ENCODE measurements around the gene SLA2.
"Not testable (repeated sequence)": the region's sequence is repeated elsewhere in the genome, so short reads cannot be mapped to it uniquely, and the experiment has no call there.

Gene SLA2, protein sequence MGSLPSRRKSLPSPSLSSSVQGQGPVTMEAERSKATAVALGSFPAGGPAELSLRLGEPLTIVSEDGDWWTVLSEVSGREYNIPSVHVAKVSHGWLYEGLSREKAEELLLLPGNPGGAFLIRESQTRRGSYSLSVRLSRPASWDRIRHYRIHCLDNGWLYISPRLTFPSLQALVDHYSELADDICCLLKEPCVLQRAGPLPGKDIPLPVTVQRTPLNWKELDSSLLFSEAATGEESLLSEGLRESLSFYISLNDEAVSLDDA

DNA sequence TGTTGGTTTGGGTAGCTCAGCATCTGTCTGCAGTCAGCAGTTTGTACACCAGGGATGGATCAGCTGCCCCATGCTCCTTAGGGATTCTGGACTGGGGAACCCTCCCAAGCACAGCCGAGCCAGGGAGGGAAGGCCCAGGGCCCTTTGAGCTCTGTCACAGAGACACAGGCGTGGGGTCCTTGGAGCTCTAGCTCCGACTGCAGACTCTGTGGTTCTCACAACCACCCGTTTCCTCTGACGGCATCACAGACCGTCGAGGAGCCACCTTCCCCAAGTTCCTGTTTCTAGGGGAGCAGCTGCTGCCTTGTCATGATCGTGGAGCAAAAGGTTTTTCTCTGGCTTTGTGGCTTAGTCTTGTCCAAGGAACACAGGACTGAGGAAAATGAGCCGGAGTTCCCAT, at the start of gene SLA2:
SLA2 (minus strand) TSS at position 199 of the 400 bp plus-strand sequence. CDS start 4,861 bp downstream, outside the sequence.
- Histone ChIP-seq H3K79me2 (ENCODE audit: control insufficient read depth, insufficient read depth, low read length, unreplicated experiment) (no peaks in the 10 kb centered on the region), H3K27me3 (ENCODE audit: insufficient read depth, low read length) (no peaks in the 10 kb centered on the region), H3K4me1 (ENCODE audit: control insufficient read depth, insufficient read depth, low read length, unreplicated experiment) (no peaks in the 10 kb centered on the region), H3K27ac (ENCODE audit: low read depth, low read length) (no peak within 1 kb of the TSS), H3K36me3 (ENCODE audit: insufficient read depth, low read length) (no peaks in the 10 kb centered on the region), H3K4me3 (ENCODE audit: low read depth, low read length) (no peak within 1 kb of the TSS), H2AFZ (ENCODE audit: low read length, unreplicated experiment) (no peak within 1 kb of the TSS)

DNA sequence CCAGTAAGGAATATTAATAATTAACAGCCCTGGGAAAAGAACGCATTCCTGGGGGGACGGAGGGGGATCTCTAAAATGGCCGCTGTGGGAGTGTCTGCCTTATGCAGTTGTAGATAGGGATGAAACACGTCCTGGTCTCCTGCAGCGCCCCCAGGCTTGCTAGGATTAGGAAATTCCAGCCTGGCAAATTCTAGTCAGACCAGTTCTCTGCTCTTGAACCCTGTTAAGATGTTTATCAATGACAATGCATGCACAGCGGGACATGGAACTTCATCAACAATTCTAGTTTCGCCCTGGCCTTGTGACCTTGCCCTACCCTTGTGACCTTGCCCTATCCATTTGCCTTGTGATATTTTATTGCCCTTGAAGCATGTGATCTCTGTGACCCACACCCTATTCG, 49.5 kb upstream of the SLA2 start:
- H3K79me2 ChIP-seq (ENCODE audit: control insufficient read depth, insufficient read depth, low read length, unreplicated experiment); H3K36me3 ChIP-seq (ENCODE audit: insufficient read depth, low read length): not testable (repeated sequence)

DNA sequence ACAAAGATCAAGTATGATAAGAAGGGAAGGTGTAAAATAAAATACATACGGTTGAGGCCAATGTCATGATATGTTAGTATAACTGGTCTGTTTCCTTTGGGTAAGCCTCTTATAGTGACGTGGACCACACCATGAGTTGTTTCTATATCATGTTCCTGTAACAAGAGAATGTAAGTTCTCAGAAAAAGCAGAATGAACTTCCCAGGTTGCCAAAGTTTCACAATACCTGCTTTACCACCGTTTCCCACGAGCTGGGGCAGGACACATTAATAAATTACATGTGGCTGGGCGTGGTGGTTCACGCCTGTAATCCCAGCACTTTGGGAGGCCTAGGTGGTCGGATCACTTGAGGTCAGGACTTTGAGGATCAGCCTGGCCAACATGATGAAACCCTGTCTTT, 42.6 kb upstream of the SLA2 start:
- no peak overlapping the region for H3K4me3 ChIP-seq (ENCODE audit: low read depth, low read length)
- no peaks in the 10 kb centered on the region for H3K36me3 ChIP-seq (ENCODE audit: insufficient read depth, low read length)
- H2AFZ ChIP-seq (ENCODE audit: low read length, unreplicated experiment): no peak overlapping the region
- H3K79me2 ChIP-seq (ENCODE audit: control insufficient read depth, insufficient read depth, low read length, unreplicated experiment): no peaks in the 10 kb centered on the region
- H3K4me1 ChIP-seq (ENCODE audit: control insufficient read depth, insufficient read depth, low read length, unreplicated experiment): no peaks in the 10 kb centered on the region
- H3K27ac ChIP-seq (ENCODE audit: low read depth, low read length): no peak overlapping the region
- no peaks in the 10 kb centered on the region for H3K27me3 ChIP-seq (ENCODE audit: insufficient read depth, low read length)

More for the DNA sequence above, 49.5 kb upstream of the SLA2 start:
- not testable (repeated sequence) for H3K27me3 ChIP-seq (ENCODE audit: insufficient read depth, low read length); H3K4me1 ChIP-seq (ENCODE audit: control insufficient read depth, insufficient read depth, low read length, unreplicated experiment); H2AFZ ChIP-seq (ENCODE audit: low read length, unreplicated experiment); H3K4me3 ChIP-seq (ENCODE audit: low read depth, low read length); H3K27ac ChIP-seq (ENCODE audit: low read depth, low read length)

DNA sequence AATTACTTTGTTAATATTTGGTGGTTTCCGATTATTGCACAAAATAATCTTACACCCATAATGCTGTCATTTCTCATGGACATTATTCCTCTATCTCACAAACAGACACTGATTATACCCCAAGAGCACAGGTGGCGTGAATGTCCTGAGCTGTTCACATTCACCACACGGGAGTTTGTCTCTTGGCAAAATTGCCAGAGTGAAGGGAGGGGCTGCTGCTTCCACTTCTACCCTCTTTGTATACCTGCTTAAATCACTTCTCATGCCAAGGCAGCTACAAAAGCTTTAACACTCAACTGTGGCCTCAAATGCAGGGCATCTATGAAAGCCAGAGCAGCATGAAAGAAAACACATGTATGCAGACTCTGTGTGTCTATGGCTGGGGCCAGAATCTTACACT, 41.9 kb upstream of the SLA2 start:
- H3K36me3 ChIP-seq (ENCODE audit: insufficient read depth, low read length): no peaks in the 10 kb centered on the region

DNA sequence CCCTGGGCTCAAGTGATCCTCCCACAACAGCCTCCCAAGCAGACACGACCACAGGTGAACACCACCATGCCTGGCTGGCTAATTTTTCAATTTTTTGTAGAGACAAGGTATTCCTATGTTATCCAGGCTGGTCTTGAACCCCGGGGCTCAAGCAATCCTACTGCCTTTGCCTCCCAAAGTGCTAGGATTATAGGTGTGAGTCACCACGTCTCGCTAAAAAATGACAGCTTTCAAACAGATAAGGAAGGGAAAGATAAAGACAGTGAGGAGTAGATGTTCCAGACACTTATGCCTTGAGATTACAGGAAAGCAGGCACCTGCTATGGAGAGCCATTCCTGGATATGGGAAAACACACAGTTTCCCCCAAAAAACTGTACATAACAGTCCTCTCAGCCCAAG, 40.9 kb upstream of the SLA2 start:
- Histone ChIP-seq H2AFZ (ENCODE audit: low read length, unreplicated experiment) (no peak overlapping the region), H3K27ac (ENCODE audit: low read depth, low read length) (no peak overlapping the region), H3K4me3 (ENCODE audit: low read depth, low read length) (no peak overlapping the region), H3K27me3 (ENCODE audit: insufficient read depth, low read length) (no peaks in the 10 kb centered on the region), H3K4me1 (ENCODE audit: control insufficient read depth, insufficient read depth, low read length, unreplicated experiment) (no peaks in the 10 kb centered on the region), H3K79me2 (ENCODE audit: control insufficient read depth, insufficient read depth, low read length, unreplicated experiment) (no peaks in the 10 kb centered on the region), H3K36me3 (ENCODE audit: insufficient read depth, low read length) (no peaks in the 10 kb centered on the region)

More for the DNA sequence above, 41.9 kb upstream of the SLA2 start:
- H3K4me1 ChIP-seq (ENCODE audit: control insufficient read depth, insufficient read depth, low read length, unreplicated experiment): no peaks in the 10 kb centered on the region
- H3K27me3 ChIP-seq (ENCODE audit: insufficient read depth, low read length): no peaks in the 10 kb centered on the region
- no peak overlapping the region for H2AFZ ChIP-seq (ENCODE audit: low read length, unreplicated experiment)
- no peak overlapping the region for H3K27ac ChIP-seq (ENCODE audit: low read depth, low read length)
- H3K79me2 ChIP-seq (ENCODE audit: control insufficient read depth, insufficient read depth, low read length, unreplicated experiment): no peaks in the 10 kb centered on the region
- no peak overlapping the region for H3K4me3 ChIP-seq (ENCODE audit: low read depth, low read length)

DNA sequence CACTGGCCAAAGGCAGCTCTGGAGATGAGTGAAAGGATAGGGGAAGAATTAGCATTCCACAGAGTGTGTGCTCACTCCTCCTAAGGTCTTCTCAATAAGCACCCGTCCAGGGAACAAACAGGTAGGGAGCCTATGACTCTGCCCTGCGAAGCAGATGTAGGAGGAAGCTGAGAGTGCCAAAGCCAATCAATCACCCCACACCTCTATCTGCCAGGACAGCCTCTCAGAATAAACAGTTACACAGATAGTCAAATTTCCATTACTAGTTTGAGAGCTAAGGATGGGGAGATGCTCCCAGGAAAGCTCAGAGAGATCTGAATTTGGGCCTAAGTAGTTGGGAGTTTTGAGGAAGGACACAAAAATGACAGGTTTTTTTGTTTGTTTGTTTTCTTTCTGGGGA, 40.5 kb upstream of the SLA2 start:
- no peaks in the 10 kb centered on the region for H3K79me2 ChIP-seq (ENCODE audit: control insufficient read depth, insufficient read depth, low read length, unreplicated experiment)
- no peak overlapping the region for H3K4me3 ChIP-seq (ENCODE audit: low read depth, low read length)
- no peaks in the 10 kb centered on the region for H3K36me3 ChIP-seq (ENCODE audit: insufficient read depth, low read length)
- no peak overlapping the region for H2AFZ ChIP-seq (ENCODE audit: low read length, unreplicated experiment)
- H3K27me3 ChIP-seq (ENCODE audit: insufficient read depth, low read length): no peaks in the 10 kb centered on the region
- no peak overlapping the region for H3K27ac ChIP-seq (ENCODE audit: low read depth, low read length)
- H3K4me1 ChIP-seq (ENCODE audit: control insufficient read depth, insufficient read depth, low read length, unreplicated experiment): no peaks in the 10 kb centered on the region

DNA sequence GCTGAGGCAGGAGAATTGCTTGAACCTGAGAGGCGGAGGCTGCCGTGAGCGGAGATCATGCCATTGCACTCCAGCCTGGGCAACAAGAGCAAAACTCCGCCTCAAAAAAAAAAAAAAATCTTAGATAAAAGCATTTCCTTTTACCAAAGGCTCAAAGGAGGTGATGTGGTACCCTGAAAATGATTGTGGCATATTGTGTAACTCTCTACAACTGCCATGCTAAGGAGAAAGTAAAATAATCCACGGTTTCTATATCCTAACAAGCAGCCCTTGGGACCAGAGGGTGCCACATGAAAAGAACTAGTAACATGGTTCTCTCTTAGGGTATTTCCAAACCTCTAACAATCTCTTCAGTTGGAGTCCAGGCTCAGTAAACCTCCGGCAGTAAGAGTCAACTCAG, 38.8 kb upstream of the SLA2 start:
- H3K27me3 ChIP-seq (ENCODE audit: insufficient read depth, low read length): no peaks in the 10 kb centered on the region
- no peak overlapping the region for H2AFZ ChIP-seq (ENCODE audit: low read length, unreplicated experiment)
- H3K27ac ChIP-seq (ENCODE audit: low read depth, low read length): no peak overlapping the region
- H3K4me1 ChIP-seq (ENCODE audit: control insufficient read depth, insufficient read depth, low read length, unreplicated experiment): no peaks in the 10 kb centered on the region
- no peak overlapping the region for H3K4me3 ChIP-seq (ENCODE audit: low read depth, low read length)
- H3K36me3 ChIP-seq (ENCODE audit: insufficient read depth, low read length): no peaks in the 10 kb centered on the region
- H3K79me2 ChIP-seq (ENCODE audit: control insufficient read depth, insufficient read depth, low read length, unreplicated experiment): no peaks in the 10 kb centered on the region

DNA sequence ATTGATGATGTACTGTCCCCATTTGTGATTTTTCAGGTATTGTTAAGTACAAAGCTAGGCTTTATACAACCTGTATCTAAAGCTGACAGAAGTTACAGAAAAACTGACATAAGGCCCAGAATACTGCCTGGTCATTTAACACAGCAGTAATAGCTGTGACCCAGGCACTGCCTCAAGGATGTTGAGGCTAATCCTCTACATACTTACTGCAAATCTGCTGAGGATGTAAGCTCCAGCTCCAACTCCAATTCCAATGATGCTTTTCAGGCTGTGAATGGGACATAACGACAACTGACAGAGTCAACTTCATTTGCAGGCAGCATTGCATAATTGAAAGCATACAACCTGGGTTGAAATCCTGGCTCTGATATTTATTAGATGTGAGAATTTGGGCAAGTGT, 36.3 kb upstream of the SLA2 start:
- no peaks in the 10 kb centered on the region for H3K27me3 ChIP-seq (ENCODE audit: insufficient read depth, low read length)
- H3K4me3 ChIP-seq (ENCODE audit: low read depth, low read length): no peak overlapping the region
- H2AFZ ChIP-seq (ENCODE audit: low read length, unreplicated experiment): no peak overlapping the region
- H3K4me1 ChIP-seq (ENCODE audit: control insufficient read depth, insufficient read depth, low read length, unreplicated experiment): no peaks in the 10 kb centered on the region
- 0 out of 2 replicates have a peak, but pooled peaks cover 4% of the 10 kb centered on the region for H3K36me3 ChIP-seq (ENCODE audit: insufficient read depth, low read length)
- no peak overlapping the region for H3K27ac ChIP-seq (ENCODE audit: low read depth, low read length)
- no peaks in the 10 kb centered on the region for H3K79me2 ChIP-seq (ENCODE audit: control insufficient read depth, insufficient read depth, low read length, unreplicated experiment)

DNA sequence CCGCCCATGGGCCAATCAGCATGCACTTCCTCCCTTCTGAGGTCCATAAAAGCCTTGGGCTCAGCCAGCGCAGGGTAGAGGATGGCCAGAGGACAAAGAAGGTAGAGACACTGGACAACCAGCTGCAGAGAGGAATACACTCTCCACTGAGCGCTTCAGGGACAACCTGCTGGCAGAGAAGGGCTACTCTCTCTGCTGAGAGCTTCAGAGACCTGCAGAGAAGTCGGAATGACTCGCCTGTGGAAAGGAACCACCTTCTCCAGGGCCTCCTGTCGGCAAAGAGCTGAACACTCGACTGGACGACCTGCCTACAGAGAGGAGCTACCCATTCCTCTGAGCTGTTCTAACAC, 31.4 kb upstream of the SLA2 start:
- no peak overlapping the region for H3K27ac ChIP-seq (ENCODE audit: low read depth, low read length)
- H3K27me3 ChIP-seq (ENCODE audit: insufficient read depth, low read length): no peaks in the 10 kb centered on the region
- H3K36me3 ChIP-seq (ENCODE audit: insufficient read depth, low read length): peaks cover 4% of the 10 kb centered on the region; the same call in 1 of the 2 replicates
- no peak overlapping the region for H3K4me3 ChIP-seq (ENCODE audit: low read depth, low read length)
- no peak overlapping the region for H2AFZ ChIP-seq (ENCODE audit: low read length, unreplicated experiment)
- H3K79me2 ChIP-seq (ENCODE audit: control insufficient read depth, insufficient read depth, low read length, unreplicated experiment): no peaks in the 10 kb centered on the region
- no peaks in the 10 kb centered on the region for H3K4me1 ChIP-seq (ENCODE audit: control insufficient read depth, insufficient read depth, low read length, unreplicated experiment)

DNA sequence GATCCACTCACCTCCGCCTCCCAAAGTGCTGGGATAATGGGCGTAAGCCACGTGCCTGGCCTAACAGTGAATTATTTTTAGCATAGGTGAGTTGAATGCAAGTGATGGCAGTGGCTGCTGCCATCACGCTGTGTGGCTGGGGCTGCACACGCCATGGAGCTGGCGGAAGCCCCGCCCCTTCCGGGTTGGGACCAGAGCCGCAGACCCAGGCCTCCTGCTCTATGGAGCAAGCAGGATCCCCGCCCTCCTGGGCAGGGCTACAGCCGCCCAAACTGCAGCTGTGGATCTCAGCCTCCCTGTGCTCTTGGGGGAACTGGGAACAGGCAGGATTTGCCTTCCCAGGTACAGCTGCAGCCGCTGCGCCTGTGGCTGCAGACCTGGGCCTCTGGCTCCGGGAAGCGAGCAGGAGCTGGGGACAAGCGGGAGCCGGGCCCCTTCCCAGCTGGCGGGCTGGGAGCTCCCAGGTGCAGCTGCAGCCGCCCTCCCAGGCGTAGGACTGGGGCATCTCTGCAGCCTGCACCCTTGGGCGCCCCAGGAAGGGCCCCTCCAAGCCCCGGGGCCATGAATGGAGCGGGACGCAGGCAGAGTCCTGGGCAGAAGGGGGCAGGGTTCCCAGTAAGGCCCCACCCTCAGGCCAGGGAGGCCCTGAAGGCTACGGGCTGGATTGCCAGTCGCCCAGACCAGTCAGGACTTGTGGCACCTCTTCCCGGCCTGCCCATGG, 30.9 kb upstream of the SLA2 start:
- Histone ChIP-seq H3K27me3 (ENCODE audit: insufficient read depth, low read length) (no peaks in the 10 kb centered on the region), H3K4me1 (ENCODE audit: control insufficient read depth, insufficient read depth, low read length, unreplicated experiment) (no peaks in the 10 kb centered on the region), H3K4me3 (ENCODE audit: low read depth, low read length) (no peak overlapping the region), H3K27ac (ENCODE audit: low read depth, low read length) (no peak overlapping the region), H2AFZ (ENCODE audit: low read length, unreplicated experiment) (no peak overlapping the region), H3K79me2 (ENCODE audit: control insufficient read depth, insufficient read depth, low read length, unreplicated experiment) (no peaks in the 10 kb centered on the region), H3K36me3 (ENCODE audit: insufficient read depth, low read length) (peaks cover 4% of the 10 kb centered on the region; the same call in 1 of the 2 replicates)

DNA sequence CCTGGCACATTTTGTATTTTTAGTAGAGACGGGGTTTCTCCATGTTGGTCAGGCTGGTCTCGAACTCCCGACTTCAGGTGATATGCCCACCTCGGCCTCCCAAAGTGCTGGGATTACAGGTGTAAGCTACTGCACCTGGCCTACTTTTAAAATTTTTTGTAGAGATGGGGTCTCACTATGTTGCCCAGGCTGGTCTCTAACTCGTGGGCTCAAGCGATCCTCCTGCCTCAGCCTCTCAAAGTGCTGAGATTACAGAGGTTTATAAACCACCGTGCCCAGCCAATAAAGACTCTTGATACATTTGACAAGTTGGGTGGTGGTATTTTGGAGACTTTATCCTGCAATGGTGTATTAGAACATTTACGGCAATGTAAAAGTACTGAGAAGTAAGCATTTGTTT, 29.5 kb upstream of the SLA2 start:
- not testable (repeated sequence) for H3K36me3 ChIP-seq (ENCODE audit: insufficient read depth, low read length); H3K27me3 ChIP-seq (ENCODE audit: insufficient read depth, low read length); H3K4me3 ChIP-seq (ENCODE audit: low read depth, low read length); H3K79me2 ChIP-seq (ENCODE audit: control insufficient read depth, insufficient read depth, low read length, unreplicated experiment); H3K27ac ChIP-seq (ENCODE audit: low read depth, low read length); H3K4me1 ChIP-seq (ENCODE audit: control insufficient read depth, insufficient read depth, low read length, unreplicated experiment); H2AFZ ChIP-seq (ENCODE audit: low read length, unreplicated experiment)

Measured in ACC112 (cell line).